ENCODE data around the gene AFTPH. TPM values are rescaled to one million over a fixed set of nuclear protein-coding genes. Genes with fewer than 3 reads are reported as not detected.

AFTPH gene
- total RNA-seq, 2 experiments from 2014 or later: 32.3 to 35.2 TPM

DNA sequence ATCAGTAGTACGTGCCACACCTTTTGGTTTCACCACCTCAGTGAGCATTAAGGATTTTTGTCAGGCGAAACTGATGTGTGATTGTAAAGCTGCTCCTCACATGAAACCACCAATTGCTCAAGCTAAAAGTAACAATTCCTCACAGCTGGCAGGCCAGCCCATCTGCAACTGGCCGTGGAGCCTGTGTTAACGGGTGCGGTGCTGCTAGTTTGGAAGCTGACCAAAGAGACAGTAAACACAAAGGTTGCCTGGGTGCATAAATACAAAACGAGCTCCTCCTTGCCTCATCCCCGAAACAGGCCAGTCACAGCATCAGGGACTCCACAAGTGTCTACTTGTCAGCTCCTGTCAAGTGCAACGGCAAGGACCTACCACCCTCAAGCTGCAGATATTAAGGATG lies 38.2 kb upstream of the AFTPH start:
- POLR2A ChIA-PET: no interaction called here
- H3K27me3 Mint-ChIP-seq: no peaks in the 10 kb centered on the region
- DNase-seq: no peak
- intact Hi-C loops (cut with DNase I, micrococcal nuclease): no loop called here
- ATAC-seq: no peak
- no peak overlapping the region for H3K4me3 Mint-ChIP-seq
- H3K36me3 Mint-ChIP-seq (ENCODE audit: low read depth): no peaks in the 10 kb centered on the region
- no peak overlapping the region for H3K27ac Mint-ChIP-seq
- CTCF ChIA-PET: interaction anchor here (0.6 to 5.4 kb wide), 10 partner anchors 9 to 562 kb away, joined by 3 to 191 read pairs (median 4); no protein-coding TSS in a partner anchor
- peaks cover 8% of the 10 kb centered on the region for H3K4me1 Mint-ChIP-seq
- H3K9me3 Mint-ChIP-seq (ENCODE audit: low read depth): no peaks in the 10 kb centered on the region

DNA sequence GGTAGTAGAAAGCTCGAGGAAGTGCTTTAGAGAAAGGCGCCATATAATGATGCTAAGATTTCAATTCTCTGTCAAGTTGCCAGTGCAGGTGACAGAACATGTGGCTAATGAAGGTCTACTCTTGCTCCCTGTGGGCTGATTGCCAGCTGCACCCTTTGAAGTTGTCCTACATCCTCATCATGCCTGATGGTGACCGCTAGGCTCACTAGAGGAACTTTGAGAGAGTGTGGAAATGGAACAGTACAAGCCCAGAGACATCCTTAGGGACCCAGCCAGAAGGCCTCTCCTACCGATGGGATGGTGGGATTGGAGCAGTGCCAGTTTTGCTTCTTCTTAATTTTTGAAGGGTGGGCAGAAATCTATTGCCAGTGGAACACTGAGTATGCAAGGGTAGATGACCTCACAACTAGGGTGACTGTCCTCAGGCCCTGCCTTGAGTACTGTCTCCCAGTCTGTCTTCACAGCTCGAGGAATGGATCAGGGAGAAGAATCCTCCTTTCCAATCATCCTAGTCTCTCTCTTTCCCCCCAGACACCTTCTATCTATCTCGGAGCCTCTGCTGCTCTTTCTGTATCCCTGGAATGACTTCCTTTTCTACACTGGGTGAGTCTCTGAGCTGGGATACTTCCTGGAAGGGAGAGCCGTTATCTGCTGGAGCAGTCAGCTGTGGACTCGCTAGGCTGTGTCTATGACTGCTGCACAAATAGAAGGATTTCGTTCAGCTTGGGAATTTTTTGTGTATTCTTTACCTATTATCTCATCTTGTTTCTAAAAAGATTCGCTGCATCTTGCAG lies 36.7 kb upstream of the AFTPH start:
- no peak overlapping the region for H3K4me3 Mint-ChIP-seq
- no peaks in the 10 kb centered on the region for H3K27me3 Mint-ChIP-seq
- no peaks in the 10 kb centered on the region for H3K36me3 Mint-ChIP-seq (ENCODE audit: low read depth)
- POLR2A ChIA-PET: interaction anchor here (0.6 kb wide), 1 partner anchor 377 kb away, joined by 7 read pairs; no protein-coding TSS in a partner anchor
- H3K27ac Mint-ChIP-seq: no peak overlapping the region
- ATAC-seq (no peak), DNase-seq (no peak)
- no peaks in the 10 kb centered on the region for H3K9me3 Mint-ChIP-seq (ENCODE audit: low read depth)
- intact Hi-C loops (cut with DNase I, micrococcal nuclease): loop anchor here (1.0 kb wide), 2 partner anchors 156 to 438 kb away; no protein-coding TSS in a partner anchor
- H3K4me1 Mint-ChIP-seq: peaks cover 8% of the 10 kb centered on the region
- CTCF ChIA-PET: interaction anchor here (0.6 to 5.4 kb wide), 43 partner anchors 8 to 438 kb away, joined by 3 to 191 read pairs (median 4); partner anchors contain the start of gene AFTPH

DNA sequence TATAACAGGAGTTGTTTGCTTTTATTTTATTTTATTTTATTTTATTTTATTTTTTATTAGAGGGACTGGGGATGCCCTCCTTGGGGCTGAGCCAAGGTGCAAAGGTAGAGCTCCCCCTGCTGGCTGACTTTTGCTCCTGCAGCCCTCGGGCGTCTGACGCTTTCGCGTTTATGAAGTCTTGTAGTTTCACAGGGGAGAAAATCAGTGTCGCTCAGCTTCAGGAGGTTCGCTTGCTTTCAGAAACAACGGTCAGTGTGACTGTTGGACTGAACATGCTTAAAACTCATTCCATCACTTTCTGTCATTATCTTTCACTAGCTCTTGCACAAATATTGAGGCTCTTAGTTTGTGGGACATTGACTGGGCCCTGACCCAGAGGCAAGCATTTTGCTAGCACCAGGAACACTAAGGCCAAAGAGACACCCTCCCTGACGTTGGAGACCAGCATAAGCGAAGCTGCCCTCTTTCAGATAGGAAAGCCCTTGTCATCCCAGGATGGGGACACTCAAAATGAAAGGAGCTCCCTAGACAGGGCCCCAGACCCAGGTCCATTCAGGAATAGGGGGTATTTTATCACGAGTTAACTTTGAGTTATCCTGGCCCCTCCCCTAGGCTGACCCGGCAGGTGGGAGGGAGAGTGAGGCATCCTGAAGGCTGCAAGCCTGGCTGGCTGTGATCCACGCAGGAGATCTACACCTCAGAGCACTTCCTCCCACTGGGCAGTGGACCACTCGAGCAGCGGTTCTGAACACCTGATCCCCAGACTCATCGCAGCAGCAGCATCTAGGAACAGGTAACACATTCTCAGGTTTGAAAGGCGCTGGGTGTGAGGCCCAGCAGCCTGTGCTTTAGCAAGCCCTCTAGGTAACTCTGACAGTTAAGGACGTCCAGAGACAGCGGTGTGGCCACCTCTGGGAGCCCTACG lies 35.8 kb upstream of the AFTPH start:
- POLR2A ChIA-PET: interaction anchor here (0.6 kb wide), 1 partner anchor 376 kb away, joined by 7 read pairs; no protein-coding TSS in a partner anchor
- no peaks in the 10 kb centered on the region for H3K27me3 Mint-ChIP-seq
- ATAC-seq: peak; percentile 87
- CTCF ChIA-PET: interaction anchor here (0.5 to 5.4 kb wide), 51 partner anchors 9 to 1755 kb away, joined by 3 to 191 read pairs (median 4); partner anchors contain the start of gene AFTPH
- peak; percentile 89 for DNase-seq
- no peaks in the 10 kb centered on the region for H3K9me3 Mint-ChIP-seq (ENCODE audit: low read depth)
- intact Hi-C loops (cut with DNase I, micrococcal nuclease): loop anchor here (1.0 kb wide), 2 partner anchors 157 to 439 kb away; no protein-coding TSS in a partner anchor
- H3K4me3 Mint-ChIP-seq: no peak overlapping the region
- H3K36me3 Mint-ChIP-seq (ENCODE audit: low read depth): no peaks in the 10 kb centered on the region
- H3K27ac Mint-ChIP-seq: no peak overlapping the region
- peaks cover 8% of the 10 kb centered on the region for H3K4me1 Mint-ChIP-seq

DNA sequence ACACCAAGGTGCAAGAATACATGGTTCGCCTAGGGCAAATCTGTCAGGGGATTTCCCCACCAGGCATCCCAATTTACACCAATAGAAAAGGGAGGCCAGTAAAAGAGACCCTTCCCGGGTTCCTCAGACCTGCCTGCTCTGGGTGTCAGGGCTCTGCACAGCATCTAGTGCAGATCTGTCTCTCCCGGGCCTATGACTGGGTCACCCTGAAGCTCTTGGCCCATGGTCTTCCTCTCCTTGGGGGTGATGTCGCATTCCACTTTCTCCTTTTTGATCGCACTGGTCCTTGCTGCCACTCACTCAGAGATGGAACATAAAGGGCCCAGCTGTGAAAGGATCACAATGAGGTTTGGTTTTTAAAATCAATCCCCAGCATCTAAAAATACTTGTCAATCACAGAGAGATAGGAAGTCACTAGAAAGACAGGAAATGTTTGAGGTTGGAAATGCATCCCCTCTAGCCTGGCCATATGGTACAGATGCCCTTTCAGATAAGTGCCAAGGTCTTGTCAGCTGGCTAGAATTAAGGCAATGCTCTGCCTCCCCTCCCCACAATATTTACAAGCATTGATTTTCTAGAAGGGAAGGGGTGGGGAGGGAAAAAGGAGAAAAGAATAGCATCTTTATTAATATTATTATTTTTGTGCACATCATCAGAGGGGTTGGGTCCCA lies 34.9 kb upstream of the AFTPH start:
- Mint-ChIP-seq H3K4me3 (no peak overlapping the region), H3K4me1 (peaks cover 8% of the 10 kb centered on the region), H3K27ac (no peak overlapping the region), H3K36me3 (ENCODE audit: low read depth) (no peaks in the 10 kb centered on the region), H3K27me3 (no peaks in the 10 kb centered on the region), H3K9me3 (ENCODE audit: low read depth) (no peaks in the 10 kb centered on the region)
- ATAC-seq (no peak), DNase-seq (no peak)
- POLR2A ChIA-PET: no interaction called here
- intact Hi-C loops (cut with DNase I, micrococcal nuclease): no loop called here
- CTCF ChIA-PET: interaction anchor here (0.6 to 5.4 kb wide), 12 partner anchors 10 to 434 kb away, joined by 3 to 191 read pairs (median 5); no protein-coding TSS in a partner anchor

DNA sequence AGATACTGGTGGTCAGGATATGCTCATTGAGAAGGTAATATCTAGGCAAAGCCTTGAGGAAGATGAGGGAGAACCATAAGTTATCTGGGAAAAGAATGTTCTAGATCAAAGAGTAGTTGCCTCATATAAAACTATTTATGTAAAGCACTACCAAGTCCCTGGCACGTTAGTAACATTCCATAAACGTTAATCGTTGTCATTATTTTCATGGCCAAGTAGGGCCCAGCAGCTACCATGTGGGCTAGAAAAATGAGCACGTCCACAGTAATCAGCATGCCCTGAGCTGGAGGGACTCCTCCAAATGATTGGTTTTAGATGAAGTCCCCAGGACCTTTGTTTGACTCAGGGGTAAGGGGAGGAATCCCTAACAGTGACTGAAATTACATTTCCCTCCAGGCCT lies 32.7 kb upstream of the AFTPH start:
- Mint-ChIP-seq H3K4me3 (no peak overlapping the region), H3K27me3 (no peaks in the 10 kb centered on the region), H3K36me3 (ENCODE audit: low read depth) (no peaks in the 10 kb centered on the region), H3K4me1 (peaks cover 8% of the 10 kb centered on the region), H3K27ac (no peak overlapping the region), H3K9me3 (ENCODE audit: low read depth) (no peaks in the 10 kb centered on the region)
- DNase-seq: no peak
- no peak for ATAC-seq
- intact Hi-C loops (cut with DNase I, micrococcal nuclease): no loop called here
- ChIA-PET CTCF (interaction anchor here (1.1 to 1.9 kb wide), 3 partner anchors 11 to 164 kb away, joined by 3 to 6 read pairs (median 4); no protein-coding TSS in a partner anchor), POLR2A (no interaction called here)

DNA sequence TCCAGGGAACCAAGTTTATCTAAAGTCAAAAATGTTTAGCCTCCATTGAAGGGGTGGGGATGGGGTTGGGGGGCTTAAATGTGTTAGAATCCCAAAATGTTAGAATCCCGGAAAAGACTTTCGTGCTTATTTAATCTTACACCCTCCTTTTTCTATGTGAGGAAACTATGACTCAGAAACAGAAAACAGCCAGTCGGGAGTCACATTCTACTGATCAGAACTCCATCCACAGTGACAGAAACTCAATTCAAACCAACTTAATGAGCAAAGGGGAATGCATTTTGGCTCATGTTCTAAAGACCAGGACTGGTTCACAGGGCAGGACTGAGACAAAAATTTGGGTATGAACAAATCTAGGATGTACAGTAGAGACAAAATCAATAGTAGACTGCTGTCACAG lies 31.9 kb upstream of the AFTPH start:
- H3K27me3 Mint-ChIP-seq: no peaks in the 10 kb centered on the region
- no peak for ATAC-seq

DNA sequence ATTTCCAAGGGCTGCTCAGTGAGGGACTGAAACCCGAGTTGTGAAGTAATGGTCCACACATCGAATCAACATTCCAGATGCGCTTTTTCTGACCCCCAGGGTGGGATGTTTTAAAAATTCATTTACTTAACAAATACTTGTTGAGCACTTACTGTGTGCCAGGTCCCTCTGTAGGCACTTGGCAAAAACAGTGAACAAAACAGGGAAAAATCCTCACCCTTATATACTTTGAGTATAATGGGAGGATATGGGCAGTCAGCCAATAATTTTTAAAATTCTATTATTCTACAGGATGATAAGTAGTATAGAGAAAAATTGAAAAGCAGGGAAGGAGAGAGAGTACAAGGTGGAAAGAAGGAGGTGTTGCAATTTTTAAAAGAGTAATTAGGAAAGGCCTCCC lies 31.3 kb upstream of the AFTPH start:
- CTCF ChIA-PET: interaction anchor here (2.0 kb wide), 1 partner anchor 162 kb away, joined by 14 read pairs; no protein-coding TSS in a partner anchor
- Mint-ChIP-seq H3K9me3 (ENCODE audit: low read depth) (no peaks in the 10 kb centered on the region), H3K36me3 (ENCODE audit: low read depth) (no peaks in the 10 kb centered on the region), H3K4me3 (no peak overlapping the region), H3K27ac (no peak overlapping the region), H3K27me3 (peaks cover 2% of the 10 kb centered on the region), H3K4me1 (peaks cover 8% of the 10 kb centered on the region)
- intact Hi-C loops (cut with DNase I, micrococcal nuclease): no loop called here
- ATAC-seq: no peak
- no peak for DNase-seq
- POLR2A ChIA-PET: interaction anchor here (0.6 kb wide), 1 partner anchor 75 kb away, joined by 4 read pairs; no protein-coding TSS in a partner anchor

More for the DNA sequence above, 31.9 kb upstream of the AFTPH start:
- Mint-ChIP-seq H3K4me3 (no peak overlapping the region), H3K4me1 (peaks cover 8% of the 10 kb centered on the region), H3K9me3 (ENCODE audit: low read depth) (no peaks in the 10 kb centered on the region), H3K36me3 (ENCODE audit: low read depth) (no peaks in the 10 kb centered on the region), H3K27ac (no peak overlapping the region)
- CTCF ChIA-PET: interaction anchor here (1.9 kb wide), 2 partner anchors 12 to 15 kb away, joined by 4 to 6 read pairs; no protein-coding TSS in a partner anchor
- no peak for DNase-seq
- intact Hi-C loops (cut with DNase I, micrococcal nuclease): no loop called here
- POLR2A ChIA-PET: no interaction called here

DNA sequence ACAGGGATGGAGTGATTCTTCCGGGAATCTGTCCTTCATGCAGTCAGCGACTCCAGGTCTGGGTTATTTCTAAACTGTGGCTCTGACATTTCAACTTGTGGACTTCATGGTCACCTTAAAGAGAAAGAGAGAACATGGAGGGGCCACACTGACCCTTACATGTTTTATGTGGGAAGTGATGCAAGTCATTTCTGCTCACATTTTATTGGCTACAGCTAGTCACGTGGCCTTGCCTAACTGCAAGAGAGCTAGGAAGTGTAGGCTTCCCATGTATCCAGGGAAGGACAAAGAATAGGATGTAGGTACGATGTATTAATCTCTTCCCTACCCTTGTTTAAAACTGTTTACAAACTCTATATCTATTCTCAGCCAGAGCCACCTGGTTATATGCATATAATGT lies 30.3 kb upstream of the AFTPH start:
- DNase-seq: no peak
- POLR2A ChIA-PET: interaction anchor here (0.6 kb wide), 1 partner anchor 635 kb away, joined by 8 read pairs; no protein-coding TSS in a partner anchor
- ATAC-seq: no peak
- H3K27me3 Mint-ChIP-seq: peaks cover 2% of the 10 kb centered on the region
- H3K4me1 Mint-ChIP-seq: peaks cover 2% of the 10 kb centered on the region
- H3K27ac Mint-ChIP-seq: no peak overlapping the region
- intact Hi-C loops (cut with DNase I, micrococcal nuclease): no loop called here
- H3K4me3 Mint-ChIP-seq: no peak overlapping the region
- no peaks in the 10 kb centered on the region for H3K36me3 Mint-ChIP-seq (ENCODE audit: low read depth)
- CTCF ChIA-PET: interaction anchor here (2.0 kb wide), 1 partner anchor 163 kb away, joined by 14 read pairs; no protein-coding TSS in a partner anchor
- no peaks in the 10 kb centered on the region for H3K9me3 Mint-ChIP-seq (ENCODE audit: low read depth)

DNA sequence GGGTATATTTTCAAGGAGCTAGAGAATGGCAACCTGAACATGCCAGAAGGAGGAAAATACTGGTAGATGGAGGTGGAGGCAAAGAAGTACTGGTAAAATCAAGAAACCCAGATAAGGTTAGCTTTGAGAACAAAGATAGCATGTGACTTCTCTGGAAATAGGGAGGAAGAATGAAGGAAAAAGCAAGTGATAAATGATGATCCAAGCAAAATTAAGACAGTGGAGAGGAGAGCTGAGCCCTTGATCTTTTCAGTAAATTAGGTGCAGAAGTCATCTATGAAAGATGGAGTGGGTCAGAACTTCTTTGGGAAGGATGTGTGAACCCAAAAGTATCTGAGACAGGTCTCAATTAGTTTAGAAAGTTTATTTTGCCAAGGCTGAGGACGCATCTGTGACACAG lies 25.7 kb upstream of the AFTPH start:
- intact Hi-C loops (cut with DNase I, micrococcal nuclease): no loop called here
- peaks cover 4% of the 10 kb centered on the region for H3K27me3 Mint-ChIP-seq
- H3K4me3 Mint-ChIP-seq: no peak overlapping the region
- H3K36me3 Mint-ChIP-seq (ENCODE audit: low read depth): no peaks in the 10 kb centered on the region
- H3K4me1 Mint-ChIP-seq: peaks cover 5% of the 10 kb centered on the region
- no peak overlapping the region for H3K27ac Mint-ChIP-seq
- ATAC-seq (no peak), DNase-seq (no peak)
- ChIA-PET CTCF (interaction anchor here (1.0 to 5.9 kb wide), 3 partner anchors 10 to 168 kb away, joined by 3 to 40 read pairs (median 3); no protein-coding TSS in a partner anchor), POLR2A (no interaction called here)
- H3K9me3 Mint-ChIP-seq (ENCODE audit: low read depth): no peaks in the 10 kb centered on the region

DNA sequence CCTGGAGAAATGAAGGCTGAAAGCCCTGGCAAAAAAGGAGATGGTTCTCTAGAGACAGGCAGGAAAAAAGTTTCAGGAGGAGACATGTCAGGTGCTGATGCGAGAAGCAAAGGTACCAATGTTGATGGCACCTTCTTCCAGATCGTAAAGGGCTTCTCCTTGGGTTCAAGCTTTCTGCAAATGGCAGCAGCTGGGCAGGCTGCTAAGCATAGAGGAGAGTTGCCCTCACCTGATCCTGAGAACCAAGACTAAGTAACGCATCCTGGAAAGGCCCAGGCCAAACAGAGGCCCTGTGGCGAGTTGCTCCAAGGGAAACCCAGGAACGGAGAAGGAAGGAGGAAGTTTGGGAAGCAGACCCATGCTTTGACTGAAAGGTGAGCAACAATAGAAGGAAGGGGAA lies 23.6 kb upstream of the AFTPH start:
- ChIA-PET CTCF (interaction anchor here (0.6 to 5.9 kb wide), 3 partner anchors 12 to 379 kb away, joined by 3 to 40 read pairs (median 11); no protein-coding TSS in a partner anchor), POLR2A (no interaction called here)
- DNase-seq: no peak
- intact Hi-C loops (cut with DNase I, micrococcal nuclease): no loop called here
- Mint-ChIP-seq H3K9me3 (ENCODE audit: low read depth) (no peaks in the 10 kb centered on the region), H3K27ac (no peak overlapping the region), H3K27me3 (peaks cover 4% of the 10 kb centered on the region), H3K4me1 (peaks cover 5% of the 10 kb centered on the region), H3K4me3 (no peak overlapping the region), H3K36me3 (ENCODE audit: low read depth) (no peaks in the 10 kb centered on the region)
- no peak for ATAC-seq
